Vagina (tissue), 2 donors: ENCODE results near the gene CHD9. TPM values are rescaled to one million over a fixed set of nuclear protein-coding genes. Genes with fewer than 3 reads are reported as not detected.

Source experiments
- DNase-seq, 2 donors: peaks; one replicate each; pipeline ENCODE4 v3.0.0-alpha.2; 2017; ENCODE audit errors: extremely low spot score in 2 of 2
- H3K27ac ChIP-seq: fragments of 200-600 bp; sonication (generic); one replicate; pipeline ENCODE4 v1.5.1; 2019
- H3K27me3 ChIP-seq: fragments of 200-600 bp; sonication (generic); one replicate; pipeline ENCODE4 v1.5.1; 2019
- H3K36me3 ChIP-seq, 2 donors: fragments of 200-600 bp; sonication (generic); one replicate each; pipeline ENCODE4 v1.5.1; 2017 to 2019
- H3K4me1 ChIP-seq: fragments of 200-600 bp; sonication (generic); one replicate; pipeline ENCODE4 v1.5.1; 2019
- H3K4me3 ChIP-seq, 2 donors: fragments of 200-600 bp; sonication (generic); 1 replicate in 1 of 2; 2 replicates in 1 of 2; pipeline ENCODE4 v1.5.1; 2016 to 2019
- H3K9me3 ChIP-seq: fragments of 200-600 bp; sonication (generic); one replicate; pipeline ENCODE4 v1.5.1; 2019
- POLR2A ChIP-seq, 2 donors: fragments of 450-650 bp; IDR thresholded peaks; one replicate each; pipeline ENCODE4 v1.6.1; 2017; ENCODE audit warnings: antibody characterized with exemption in 2 of 2, mild to moderate bottlenecking in 2 of 2, moderate library complexity in 2 of 2
- POLR2AphosphoS5 ChIP-seq, 2 donors: sonication (generic); formaldehyde crosslinking; IDR thresholded peaks; one replicate each; pipeline ENCODE4 v1.9.0; 2017; ENCODE audit warnings: antibody characterized with exemption in 2 of 2, mild to moderate bottlenecking in 2 of 2, low read depth in 1 of 2; ENCODE audit not compliant: insufficient read depth in 1 of 2
- intact Hi-C: fragments of 100-400 bp; cut with DNase I; formaldehyde crosslinking; loops from one replicate; pipeline ENCODE4 v1.15.1; 2023
- total RNA-seq: library from RNA; depleted of rRNA; stranded (reverse); fragments of >200 nt; gene quantifications from one replicate; pipeline ENCODE4 v1.2.3, GENCODE V29; 2016
- TF ChIP-seq, protein P1 (sequence below), 3 experiments: fragments of 450-650 bp in 2 of 3; fragments of 200-600 bp in 1 of 3; sonication (generic) in 1 of 3; IDR thresholded peaks; one replicate each; pipeline ENCODE4 v1.5.1; 2017 to 2019; ENCODE audit warnings: antibody characterized with exemption in 3 of 3, mild to moderate bottlenecking in 2 of 3, moderate library complexity in 2 of 3

The CHD9 gene
- total RNA-seq, 1 donor from 2014 or later, result 77.6 TPM

DNA sequence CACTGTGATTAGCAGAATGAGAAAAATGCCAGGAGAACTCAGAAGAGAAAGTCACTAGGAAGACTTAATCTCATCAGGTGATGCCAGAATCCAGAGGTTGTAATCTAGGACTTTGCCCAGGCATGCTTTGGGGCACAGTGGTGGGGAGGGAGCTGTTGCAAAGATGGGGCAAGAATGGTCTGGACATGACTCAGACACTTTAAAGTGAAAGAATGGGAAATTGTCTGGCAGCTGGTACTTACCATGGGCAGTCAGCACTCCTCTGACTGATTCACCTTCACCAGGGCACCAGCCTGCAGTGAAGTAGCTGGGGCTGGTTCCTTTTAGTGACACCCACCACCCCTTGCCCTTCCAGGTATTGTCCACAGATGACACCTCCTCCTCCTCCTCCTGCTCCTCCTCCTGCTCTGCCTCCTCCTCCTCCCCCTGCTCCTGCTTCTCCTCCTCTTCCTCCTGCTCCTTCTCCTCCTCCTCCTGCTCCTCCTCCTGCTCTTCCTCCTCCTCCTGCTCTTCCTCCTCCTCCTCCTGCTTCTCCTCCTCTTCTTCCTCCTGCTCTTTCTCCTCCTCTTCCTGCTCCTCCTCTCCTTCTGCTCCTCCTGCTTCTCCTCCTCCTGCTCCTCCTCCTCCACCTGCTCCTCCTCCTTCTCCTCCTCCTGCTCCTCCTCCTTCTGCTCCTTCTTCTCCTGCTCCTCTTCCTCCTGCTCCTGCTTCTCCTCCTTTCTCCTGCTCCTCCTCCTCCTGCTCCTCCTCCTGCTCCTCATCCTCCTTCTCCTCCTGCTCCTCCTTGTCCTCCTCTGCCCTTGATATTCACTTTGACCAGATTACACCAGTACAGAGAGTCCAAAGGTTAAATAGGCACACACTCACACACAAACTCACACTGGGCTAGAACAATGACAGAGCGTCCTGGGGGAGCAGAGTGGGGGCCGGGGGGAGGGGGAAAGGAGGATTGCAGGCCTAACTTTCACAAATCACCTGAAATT lies 2.0 kb upstream of the CHD9 start, which contains the start of gene CHD9NB:
Gene CHD9NB (minus strand): TSS at position 379 of the 983 bp plus-strand sequence. CDS start 8,739 bp downstream, outside the sequence.
- peak within 1 kb of the TSS; percentile 20 for H3K27ac ChIP-seq
- no peaks in the 10 kb centered on the region for H3K9me3 ChIP-seq
- intact Hi-C loops, result loop anchor here (5.0 to 10.0 kb wide), 4 partner anchors 82 to 229 kb away; no protein-coding TSS in a partner anchor
- no peak within 1 kb of the TSS for H3K4me3 ChIP-seq
- H3K27me3 ChIP-seq, result no peaks in the 10 kb centered on the region
- H3K36me3 ChIP-seq, result no peaks in the 10 kb centered on the region
- DNase-seq, result no peak
- peaks cover 42% of the 10 kb centered on the region for H3K4me1 ChIP-seq
- TF ChIP-seq, protein P1, sequence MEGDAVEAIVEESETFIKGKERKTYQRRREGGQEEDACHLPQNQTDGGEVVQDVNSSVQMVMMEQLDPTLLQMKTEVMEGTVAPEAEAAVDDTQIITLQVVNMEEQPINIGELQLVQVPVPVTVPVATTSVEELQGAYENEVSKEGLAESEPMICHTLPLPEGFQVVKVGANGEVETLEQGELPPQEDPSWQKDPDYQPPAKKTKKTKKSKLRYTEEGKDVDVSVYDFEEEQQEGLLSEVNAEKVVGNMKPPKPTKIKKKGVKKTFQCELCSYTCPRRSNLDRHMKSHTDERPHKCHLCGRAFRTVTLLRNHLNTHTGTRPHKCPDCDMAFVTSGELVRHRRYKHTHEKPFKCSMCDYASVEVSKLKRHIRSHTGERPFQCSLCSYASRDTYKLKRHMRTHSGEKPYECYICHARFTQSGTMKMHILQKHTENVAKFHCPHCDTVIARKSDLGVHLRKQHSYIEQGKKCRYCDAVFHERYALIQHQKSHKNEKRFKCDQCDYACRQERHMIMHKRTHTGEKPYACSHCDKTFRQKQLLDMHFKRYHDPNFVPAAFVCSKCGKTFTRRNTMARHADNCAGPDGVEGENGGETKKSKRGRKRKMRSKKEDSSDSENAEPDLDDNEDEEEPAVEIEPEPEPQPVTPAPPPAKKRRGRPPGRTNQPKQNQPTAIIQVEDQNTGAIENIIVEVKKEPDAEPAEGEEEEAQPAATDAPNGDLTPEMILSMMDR (IDR thresholded peaks at IDR 0.05), result no peak
- TF ChIP-seq POLR2A (IDR thresholded peaks at IDR 0.05) (no peak), POLR2AphosphoS5 (IDR thresholded peaks at IDR 0.05; ENCODE audit: insufficient read depth in 1 of 2, low read depth in 1 of 2) (peak in 1 of 2 donors; percentile 84)

DNA sequence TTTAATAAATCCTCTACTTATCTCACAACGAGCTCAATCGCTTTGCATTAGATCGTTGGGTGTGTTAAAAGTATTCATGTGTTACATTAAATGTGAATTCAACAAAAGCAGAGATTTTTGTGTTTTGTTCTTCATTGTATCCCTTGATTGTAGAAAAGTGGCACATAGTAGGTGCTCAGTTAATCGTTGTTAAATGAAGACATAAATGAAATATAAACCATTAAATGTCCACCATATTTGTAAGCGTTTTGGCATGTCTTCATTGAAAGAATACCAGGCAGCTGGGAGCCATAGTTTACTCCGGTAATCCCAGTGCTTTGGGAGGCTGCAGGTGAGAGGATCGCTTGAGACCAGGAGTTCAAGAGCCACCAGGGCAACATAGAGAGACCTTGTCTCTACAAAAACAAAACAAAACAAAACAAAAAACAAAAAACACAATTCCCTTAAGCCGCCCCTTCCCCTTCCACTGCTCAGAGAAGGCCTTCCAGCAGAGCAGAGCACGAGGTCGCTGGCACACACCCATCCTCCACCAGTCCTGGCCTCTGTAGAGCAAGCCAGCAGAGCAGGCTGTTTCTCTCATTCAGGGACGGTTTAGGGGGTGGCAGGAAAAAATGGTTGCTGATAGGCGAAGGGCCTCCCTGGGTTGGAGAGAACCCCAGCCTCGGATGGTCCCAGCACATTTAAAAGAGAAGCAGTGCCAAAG lies 673 bp upstream of the CHD9 start:
- peak overlapping the region; percentile 53 to 62 for H3K4me3 ChIP-seq
- no peaks in the 10 kb centered on the region for H3K27me3 ChIP-seq
- DNase-seq, result no peak
- H3K4me1 ChIP-seq, result peaks cover 50% of the 10 kb centered on the region
- TF ChIP-seq POLR2AphosphoS5 (IDR thresholded peaks at IDR 0.05; ENCODE audit: insufficient read depth in 1 of 2, low read depth in 1 of 2), result no peak
- TF ChIP-seq, protein P1 (IDR thresholded peaks at IDR 0.05), result no peak
- TF ChIP-seq POLR2A (IDR thresholded peaks at IDR 0.05), result no peak
- intact Hi-C loops, result loop anchor here (5.0 to 10.0 kb wide), 4 partner anchors 81 to 228 kb away; no protein-coding TSS in a partner anchor
- H3K36me3 ChIP-seq, result no peaks in the 10 kb centered on the region
- H3K9me3 ChIP-seq, result no peaks in the 10 kb centered on the region
- H3K27ac ChIP-seq, result peak overlapping the region; percentile 78

DNA sequence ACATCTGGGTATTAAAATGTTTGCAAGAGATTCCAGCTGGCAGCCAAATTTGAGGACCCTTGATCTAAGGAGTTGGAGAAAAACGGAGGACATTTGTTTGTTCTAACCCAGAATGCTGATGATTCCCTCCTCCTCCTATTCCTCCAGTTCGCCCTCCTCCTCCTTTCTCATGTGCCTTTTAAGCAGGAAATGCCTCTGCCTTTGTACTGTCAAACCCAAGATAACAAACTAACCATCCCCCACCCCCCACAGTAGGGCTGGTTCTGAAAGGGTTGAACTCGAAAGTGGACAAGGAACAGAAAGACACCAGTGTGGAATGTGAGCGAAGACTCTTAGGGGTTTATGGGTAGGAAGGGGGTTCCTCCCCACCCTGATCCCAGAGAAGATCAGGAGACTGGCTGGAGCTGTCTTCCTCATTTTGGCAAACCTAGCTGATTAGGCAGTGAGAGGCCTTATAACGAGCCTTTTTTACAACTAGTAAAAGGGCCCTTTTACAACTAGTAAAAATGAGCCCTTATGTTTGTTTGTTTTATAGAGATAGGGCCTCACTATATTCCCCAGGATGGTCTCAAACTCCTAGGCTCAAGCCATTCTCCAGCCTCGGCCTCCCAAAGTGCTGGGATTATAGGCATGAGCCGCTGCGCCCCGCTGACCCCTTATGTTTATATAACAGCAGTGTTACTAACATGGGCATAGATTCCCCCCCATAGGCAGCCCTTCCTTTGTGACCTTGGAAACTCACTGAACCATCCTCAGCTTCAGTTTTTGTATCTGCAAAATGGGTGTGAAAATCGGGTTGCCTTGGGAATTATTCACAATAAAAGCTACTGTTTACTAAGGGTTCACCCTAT lies 975 bp downstream of the CHD9 start:
- H3K9me3 ChIP-seq, result no peaks in the 10 kb centered on the region
- no peaks in the 10 kb centered on the region for H3K27me3 ChIP-seq
- H3K36me3 ChIP-seq, result no peaks in the 10 kb centered on the region
- H3K4me3 ChIP-seq, result peak overlapping the region; percentile 53 to 62
- peaks cover 55% of the 10 kb centered on the region for H3K4me1 ChIP-seq
- peak overlapping the region; percentile 78 for H3K27ac ChIP-seq
- TF ChIP-seq, protein P1 (IDR thresholded peaks at IDR 0.05), result no peak
- peak in 1 of 2 donors; percentile 33 for TF ChIP-seq POLR2AphosphoS5 (IDR thresholded peaks at IDR 0.05; ENCODE audit: insufficient read depth in 1 of 2, low read depth in 1 of 2)
- no peak for TF ChIP-seq POLR2A (IDR thresholded peaks at IDR 0.05)
- DNase-seq, result no peak
- intact Hi-C loops, result loop anchor here (10.0 kb wide), 3 partner anchors 79 to 149 kb away; no protein-coding TSS in a partner anchor

DNA sequence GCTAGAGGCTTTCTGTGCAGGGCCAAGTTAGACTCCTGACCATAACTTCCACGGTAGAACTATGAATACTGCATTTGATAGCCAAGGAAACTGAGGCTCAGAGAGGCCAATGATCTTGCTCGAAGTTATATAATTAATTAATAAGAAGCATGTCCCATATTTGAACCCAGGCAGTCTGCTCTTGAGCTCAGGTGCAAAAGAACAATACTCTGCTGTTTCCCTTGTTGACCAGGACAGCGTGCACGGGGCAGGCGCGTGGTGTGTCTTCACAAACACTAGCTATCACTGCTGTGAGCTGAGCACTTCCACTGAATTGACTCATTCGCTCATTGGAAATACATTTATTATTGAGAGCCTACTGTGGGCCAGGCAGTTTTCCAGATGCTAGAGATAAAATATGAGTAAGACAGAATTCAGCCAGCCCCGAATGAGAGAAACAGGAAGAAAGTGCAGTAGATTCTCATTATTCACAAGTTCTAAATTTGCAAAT lies 1.6 kb downstream of the CHD9 start:
- Histone ChIP-seq H3K4me3 (peak overlapping the region in 1 of 2 donors; percentile 53), H3K27me3 (no peaks in the 10 kb centered on the region), H3K27ac (peak overlapping the region; percentile 78), H3K36me3 (no peaks in the 10 kb centered on the region), H3K4me1 (peaks cover 57% of the 10 kb centered on the region), H3K9me3 (no peaks in the 10 kb centered on the region)
- no peak for TF ChIP-seq POLR2AphosphoS5 (IDR thresholded peaks at IDR 0.05; ENCODE audit: insufficient read depth in 1 of 2, low read depth in 1 of 2)
- DNase-seq, result no peak
- intact Hi-C loops, result loop anchor here (10.0 kb wide), 3 partner anchors 78 to 148 kb away; no protein-coding TSS in a partner anchor
